ENCODE measurements around the gene DPYSL3. TPM values are rescaled to one million over a fixed set of nuclear protein-coding genes. Genes with fewer than 3 reads are reported as not detected.

Gene DPYSL3
- total RNA-seq, 4 donors from 2014 or later: 175 to 475 (median 290) TPM

DNA sequence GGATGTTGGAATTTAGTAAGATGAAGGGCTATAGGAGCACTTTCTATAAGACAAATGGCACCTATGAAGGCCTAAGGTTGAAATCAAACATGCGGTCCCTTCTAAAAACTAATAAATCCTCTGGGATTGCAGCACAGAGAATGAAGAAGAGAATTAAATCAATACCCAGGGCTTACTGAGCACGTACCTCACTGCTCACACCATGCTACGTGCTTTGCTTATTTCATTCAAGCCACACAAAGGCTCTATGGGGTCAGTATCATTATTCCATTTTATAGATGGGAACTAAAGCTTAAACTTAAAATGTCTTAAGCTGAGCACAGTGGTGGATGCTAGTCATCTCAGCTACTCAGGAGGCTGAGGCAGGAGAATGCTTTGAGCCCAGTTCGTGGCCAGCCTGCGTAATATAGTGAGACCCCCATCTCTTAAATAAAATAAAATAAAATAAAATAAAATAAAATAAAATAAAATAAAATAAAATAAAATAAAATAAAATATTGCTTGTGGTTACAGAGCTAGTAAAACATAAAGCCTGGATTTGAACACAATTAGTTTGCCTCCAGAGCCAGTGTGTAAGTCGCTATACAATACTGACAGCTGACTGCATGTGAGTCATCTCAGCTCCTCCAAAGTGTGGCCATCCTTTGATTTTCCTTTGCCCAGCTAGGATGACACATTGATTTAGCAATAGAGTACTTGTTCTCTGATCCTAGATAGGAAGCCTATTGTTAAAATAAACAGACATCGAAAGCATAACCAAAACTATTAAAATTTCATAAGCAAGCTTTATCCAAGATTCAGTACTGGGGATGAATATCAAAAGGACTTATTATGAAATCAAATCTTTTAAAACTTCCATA is 20.9 kb upstream of the DPYSL3 start:
- no peaks in the 10 kb centered on the region for H3K9me3 ChIP-seq
- H3K4me1 ChIP-seq: peaks cover 0 to 25% (median 0%) of the 10 kb centered on the region in 3 donors
- peak; percentile 58 for ATAC-seq
- WGBS, 2 donors (ENCODE audit: low coverage in 1 of 2): 81 to 83% methylated on average over 6 to 7 of the region's 7 CpGs
- H3K27me3 ChIP-seq: no peaks in the 10 kb centered on the region
- no peaks in the 10 kb centered on the region for H3K36me3 ChIP-seq
- TF ChIP-seq EP300 (IDR thresholded peaks at IDR 0.05) (no peak), CTCF (IDR thresholded peaks at IDR 0.05) (no peak), POLR2A (IDR thresholded peaks at IDR 0.05) (no peak), POLR2AphosphoS5 (IDR thresholded peaks at IDR 0.05) (peak; percentile 19)
- peak overlapping the region in 1 of 4 donors; percentile 57 for H3K27ac ChIP-seq
- H3K4me3 ChIP-seq: no peak overlapping the region

- no peaks in the 10 kb centered on the region for H3K9me3 ChIP-seq
- H3K4me1 ChIP-seq: no peaks in the 10 kb centered on the region
- TF ChIP-seq POLR2A (IDR thresholded peaks at IDR 0.05) (no peak), EP300 (IDR thresholded peaks at IDR 0.05) (no peak), POLR2AphosphoS5 (IDR thresholded peaks at IDR 0.05) (no peak), CTCF (IDR thresholded peaks at IDR 0.05) (no peak)
- H3K36me3 ChIP-seq: no peaks in the 10 kb centered on the region
- ATAC-seq: no peak
- no peaks in the 10 kb centered on the region for H3K27me3 ChIP-seq
- 73 to 87% methylated on average over 4 of the region's 4 CpGs for WGBS, 2 donors (ENCODE audit: low coverage in 1 of 2)
- H3K27ac ChIP-seq: no peak overlapping the region
- no peak overlapping the region for H3K4me3 ChIP-seq
Measured at GRCh38 chr5:147523069-147523468, 13.2 kb upstream of the DPYSL3 start.

- H3K4me1 ChIP-seq: no peaks in the 10 kb centered on the region
- no peaks in the 10 kb centered on the region for H3K9me3 ChIP-seq
- H3K36me3 ChIP-seq: no peaks in the 10 kb centered on the region
- H3K27me3 ChIP-seq: no peaks in the 10 kb centered on the region
- WGBS, 2 donors (ENCODE audit: low coverage in 1 of 2): 31 to 66% methylated on average over 3 of the region's 3 CpGs
- no peak overlapping the region for H3K4me3 ChIP-seq
- TF ChIP-seq EP300 (IDR thresholded peaks at IDR 0.05) (no peak), CTCF (IDR thresholded peaks at IDR 0.05) (no peak), POLR2AphosphoS5 (IDR thresholded peaks at IDR 0.05) (no peak), POLR2A (IDR thresholded peaks at IDR 0.05) (no peak)
- ATAC-seq: no peak
- H3K27ac ChIP-seq: no peak overlapping the region
Measured at GRCh38 chr5:147522435-147522834, 12.6 kb upstream of the DPYSL3 start.

DNA sequence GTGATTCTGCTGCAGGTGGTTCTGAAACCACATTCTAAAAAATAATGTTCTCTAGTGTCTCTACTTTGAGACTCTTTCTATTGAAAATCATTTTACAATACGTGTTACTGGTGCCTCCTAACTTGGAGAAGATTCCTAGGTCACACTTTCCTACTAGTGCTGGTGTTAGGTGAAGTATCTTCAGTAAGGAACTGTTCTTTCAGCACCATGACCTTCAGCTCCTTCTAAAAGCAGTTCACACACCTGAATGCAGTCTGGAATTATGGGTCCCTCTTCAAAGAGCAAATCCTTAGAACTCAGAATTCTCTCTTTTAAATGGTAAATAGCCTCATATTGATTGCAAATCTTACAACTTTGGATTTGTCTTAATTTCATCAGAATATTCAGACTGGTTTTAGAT is 10.6 kb upstream of the DPYSL3 start:
- H3K9me3 ChIP-seq: no peaks in the 10 kb centered on the region
- H3K27ac ChIP-seq: no peak overlapping the region
- 44% methylated on average over 1 of the region's 1 CpG; no CpG with 5 or more reads in 1 of the 2 donors for WGBS, 2 donors (ENCODE audit: low coverage in 1 of 2)
- H3K27me3 ChIP-seq: no peaks in the 10 kb centered on the region
- H3K4me1 ChIP-seq: no peaks in the 10 kb centered on the region
- H3K36me3 ChIP-seq: no peaks in the 10 kb centered on the region
- no peak for TF ChIP-seq POLR2AphosphoS5 (IDR thresholded peaks at IDR 0.05)
- no peak for TF ChIP-seq EP300 (IDR thresholded peaks at IDR 0.05)
- no peak for TF ChIP-seq CTCF (IDR thresholded peaks at IDR 0.05)
- TF ChIP-seq POLR2A (IDR thresholded peaks at IDR 0.05): no peak
- no peak for ATAC-seq
- H3K4me3 ChIP-seq: no peak overlapping the region

- Histone ChIP-seq H3K27ac (no peak overlapping the region), H3K4me3 (no peak overlapping the region), H3K9me3 (no peaks in the 10 kb centered on the region), H3K4me1 (no peaks in the 10 kb centered on the region), H3K36me3 (no peaks in the 10 kb centered on the region), H3K27me3 (no peaks in the 10 kb centered on the region)
- ATAC-seq: no peak
- no peak for TF ChIP-seq POLR2AphosphoS5 (IDR thresholded peaks at IDR 0.05)
- no peak for TF ChIP-seq EP300 (IDR thresholded peaks at IDR 0.05)
- no peak for TF ChIP-seq POLR2A (IDR thresholded peaks at IDR 0.05)
- TF ChIP-seq CTCF (IDR thresholded peaks at IDR 0.05): no peak
- WGBS, 2 donors (ENCODE audit: low coverage in 1 of 2): 41 to 58% methylated on average over 1 of the region's 1 CpG
Measured at GRCh38 chr5:147519380-147519779, 9.5 kb upstream of the DPYSL3 start.

All from gastroesophageal sphincter (tissue), 4 donors.